Tibial artery (tissue), 4 donors: ENCODE measurements around the gene SDCCAG8.
A peak's percentile ranks its signal among the peaks of the same experiment; 100 is the strongest.

Experiments
- DNase-seq, 2 donors: peaks; one replicate each; pipeline ENCODE4 v3.0.0-alpha.2; 2019
- H3K27ac ChIP-seq, 2 donors: fragments of 200-600 bp; sonication (generic) in 1 of 2; 1 replicate in 1 of 2; 2 replicates in 1 of 2; pipeline ENCODE4 v1.5.1; 2018 to 2019; ENCODE audit warnings: mild to moderate bottlenecking in 1 of 2
- H3K27me3 ChIP-seq, 2 donors: fragments of 200-600 bp; sonication (generic) in 1 of 2; one replicate each; pipeline versions ENCODE4 v1.5.1 to v1.6.0; 2016 to 2019
- H3K36me3 ChIP-seq, 3 donors: fragments of 200-600 bp; sonication (generic) in 2 of 3; one replicate each; pipeline ENCODE4 v1.5.1; 2016 to 2019; ENCODE audit warnings: mild to moderate bottlenecking in 2 of 3
- H3K4me1 ChIP-seq, 4 donors: fragments of 200-600 bp; sonication (generic) in 2 of 4; 1 replicate in 3 of 4; 2 replicates in 1 of 4; pipeline ENCODE4 v1.5.1; 2016 to 2019
- H3K4me3 ChIP-seq, 2 donors: fragments of 200-600 bp; sonication (generic) in 1 of 2; 1 replicate in 1 of 2; 2 replicates in 1 of 2; pipeline ENCODE4 v1.5.1; 2018 to 2019; ENCODE audit warnings: mild to moderate bottlenecking in 2 of 2
- H3K9me3 ChIP-seq, 3 donors: fragments of 200-600 bp; sonication (generic) in 1 of 3; one replicate each; pipeline ENCODE4 v1.5.1; 2016 to 2019
- CTCF ChIP-seq, 2 experiments: fragments of 200-600 bp in 1 of 2; fragments of 450-650 bp in 1 of 2; IDR thresholded peaks; one replicate each; pipeline ENCODE4 v1.5.1; 2017 to 2019; ENCODE audit warnings: antibody characterized with exemption in 2 of 2, mild to moderate bottlenecking in 1 of 2, moderate library complexity in 1 of 2
- intact Hi-C: fragments of 100-400 bp; cut with DNase I; formaldehyde crosslinking; loops from one replicate; pipeline ENCODE4 v1.15.0; 2023; ENCODE audit warnings: low total_unique reads

The SDCCAG8 gene

GRCh38 chr1:243447347-243447746, 191.5 kb downstream of the SDCCAG8 start:
- Histone ChIP-seq H3K9me3 (no peaks in the 10 kb centered on the region), H3K27ac (no peak overlapping the region), H3K4me3 (no peak overlapping the region), H3K4me1 (peaks cover 0 to 14% (median 2%) of the 10 kb centered on the region in 4 donors), H3K36me3 (peaks cover 0 to 6% (median 4%) of the 10 kb centered on the region in 3 donors), H3K27me3 (no peaks in the 10 kb centered on the region)
- DNase-seq = peak in 1 of 2 donors; percentile 40
- no peak for TF ChIP-seq CTCF (IDR thresholded peaks at IDR 0.05)
- intact Hi-C loops = no loop called here

GRCh38 chr1:243447844-243448243, 192.0 kb downstream of the SDCCAG8 start:
- intact Hi-C loops = no loop called here

GRCh38 chr1:243449373-243449772, 193.5 kb downstream of the SDCCAG8 start:
- H3K4me1 ChIP-seq = no peaks in the 10 kb centered on the region
- peaks cover 4 to 6% (median 6%) of the 10 kb centered on the region in 3 donors for H3K36me3 ChIP-seq
- intact Hi-C loops = no loop called here
- H3K27ac ChIP-seq = no peak overlapping the region
- no peaks in the 10 kb centered on the region for H3K27me3 ChIP-seq
- no peaks in the 10 kb centered on the region for H3K9me3 ChIP-seq
- no peak overlapping the region for H3K4me3 ChIP-seq
- DNase-seq = no peak
- no peak for TF ChIP-seq CTCF (IDR thresholded peaks at IDR 0.05)

More at GRCh38 chr1:243447844-243448243, 192.0 kb downstream of the SDCCAG8 start:
- Histone ChIP-seq H3K36me3 (peaks cover 0 to 6% (median 4%) of the 10 kb centered on the region in 3 donors), H3K27ac (no peak overlapping the region), H3K4me3 (no peak overlapping the region), H3K9me3 (no peaks in the 10 kb centered on the region), H3K4me1 (peaks cover 0 to 12% (median 2%) of the 10 kb centered on the region in 4 donors), H3K27me3 (no peaks in the 10 kb centered on the region)
- no peak for TF ChIP-seq CTCF (IDR thresholded peaks at IDR 0.05)
- no peak for DNase-seq

- intact Hi-C loops = no loop called here
- no peaks in the 10 kb centered on the region for H3K27me3 ChIP-seq
- peaks cover 0 to 7% (median 0%) of the 10 kb centered on the region in 3 donors for H3K36me3 ChIP-seq
- no peak overlapping the region for H3K27ac ChIP-seq
- H3K9me3 ChIP-seq = no peaks in the 10 kb centered on the region
- no peaks in the 10 kb centered on the region for H3K4me1 ChIP-seq
- no peak overlapping the region for H3K4me3 ChIP-seq
- no peak for DNase-seq
- no peak for TF ChIP-seq CTCF (IDR thresholded peaks at IDR 0.05)
Observed at GRCh38 chr1:243452092-243452491, 196.3 kb downstream of the SDCCAG8 start.

- DNase-seq = no peak
- Histone ChIP-seq H3K4me3 (no peak overlapping the region), H3K36me3 (peaks cover 0 to 7% (median under 1%) of the 10 kb centered on the region in 3 donors), H3K27me3 (no peaks in the 10 kb centered on the region), H3K4me1 (no peaks in the 10 kb centered on the region), H3K9me3 (no peaks in the 10 kb centered on the region), H3K27ac (no peak overlapping the region)
- TF ChIP-seq CTCF (IDR thresholded peaks at IDR 0.05) = no peak
- intact Hi-C loops = no loop called here
Observed at GRCh38 chr1:243454328-243454997, 198.6 kb downstream of the SDCCAG8 start.
